Loucy (cell line): ENCODE data around the gene DRAXIN.

ENCODE experiments used
- CTCF ChIP-seq: fragments of 200-600 bp; sonication (generic); conservative IDR thresholded peaks from 2 replicates; pipeline ENCODE4 v1.5.1; 2014; ENCODE audit warnings: mild to moderate bottlenecking, antibody characterized with exemption, low read length
- EZH2phosphoT487 ChIP-seq: fragments of 200-600 bp; IDR thresholded peaks from 2 replicates; pipeline ENCODE4 v1.6.1; 2018; ENCODE audit warnings: antibody characterized with exemption, mild to moderate bottlenecking, moderate library complexity, borderline replicate concordance

DNA sequence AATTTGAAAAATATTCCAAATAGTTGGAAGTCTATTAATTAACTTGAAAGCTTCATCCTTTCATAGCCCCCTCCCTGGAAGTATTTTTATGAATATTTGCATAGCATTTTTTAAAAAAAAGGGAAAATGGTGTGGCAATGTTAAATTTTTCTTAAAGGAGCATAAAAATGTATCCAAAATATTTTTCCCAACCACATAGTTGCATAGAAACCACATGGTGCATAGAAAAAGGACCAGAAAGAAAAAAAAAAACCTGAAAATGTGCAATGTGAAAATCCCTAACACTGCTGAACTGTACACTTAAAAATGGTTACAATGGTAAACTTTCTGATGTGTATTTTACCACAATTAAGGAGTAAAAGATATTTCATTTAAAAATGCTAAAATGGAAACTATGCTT lies 78.5 kb downstream of the DRAXIN start:
- no peak for TF ChIP-seq CTCF
- no peak for TF ChIP-seq EZH2phosphoT487
